GM15510 (cell line): ENCODE data around the gene MTFMT.
A peak's percentile ranks its signal among the peaks of the same experiment; 100 is the strongest.

Source experiments
- POLR2A ChIP-seq: IDR thresholded peaks from 3 replicates; pipeline ENCODE4 v1.6.1; 2011; ENCODE audit warnings: borderline replicate concordance; ENCODE audit not compliant: insufficient read length; ENCODE audit errors: extremely low read depth

The MTFMT gene

DNA sequence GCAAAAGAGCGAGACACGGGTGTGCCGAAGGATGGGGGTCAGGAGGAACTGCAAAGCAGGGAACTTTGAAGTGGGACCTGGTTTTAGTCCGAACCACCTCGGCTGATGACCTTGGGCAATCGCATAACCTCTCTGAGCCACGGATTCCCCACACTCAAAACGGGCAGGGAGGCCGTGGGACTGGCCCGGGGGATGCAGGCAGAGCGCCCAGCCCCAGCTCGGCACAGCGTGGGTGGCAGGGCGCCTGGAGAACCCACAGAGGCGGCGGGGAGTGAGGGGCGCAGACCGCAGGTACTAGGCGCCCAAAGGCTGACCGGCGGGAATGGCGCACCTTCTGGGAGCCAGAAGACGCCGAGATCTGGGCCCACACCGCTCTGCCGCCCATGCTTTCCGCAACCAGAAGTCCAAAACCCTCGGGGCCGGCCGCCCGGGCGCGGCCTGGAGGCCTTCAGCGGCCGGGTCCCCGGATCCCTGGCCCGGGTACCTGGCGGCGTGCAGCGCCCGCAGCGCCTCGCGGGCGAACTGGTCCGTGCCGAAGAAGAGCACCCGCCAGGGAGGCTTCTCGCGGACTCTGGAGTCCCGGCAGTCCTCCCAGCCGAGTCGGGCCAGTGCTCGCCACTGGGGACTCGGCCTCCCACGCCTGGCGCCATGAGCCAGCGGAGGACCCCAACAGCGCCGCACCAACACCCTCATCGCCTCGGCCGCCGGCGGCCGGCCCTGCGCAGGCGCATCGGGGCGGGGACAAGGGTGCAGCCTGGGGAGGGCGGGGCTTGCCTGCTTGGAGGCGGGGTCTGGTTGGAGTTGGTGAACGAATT lies at the start of gene MTFMT:
MTFMT (minus strand) TSS at position 719 of the 815 bp plus-strand sequence; CDS start at position 693, 26 bp downstream.
- peak; percentile 96 for TF ChIP-seq POLR2A

- no peak for TF ChIP-seq POLR2A
These were observed 48.5 kb upstream of the MTFMT start for GRCh38 chr15:65077981-65078352.

GRCh38 chr15:65077291-65077980 lies 48.0 kb upstream of the MTFMT start:
- no peak for TF ChIP-seq POLR2A

- TF ChIP-seq POLR2A, result no peak
These were observed 47.2 kb upstream of the MTFMT start, which contains the start of gene KBTBD13 for GRCh38 chr15:65076486-65077290. Gene KBTBD13 (plus strand): TSS chr15:65076746. CDS start chr15:65076816, 70 bp downstream.

GRCh38 chr15:65072617-65073016 lies 43.2 kb upstream of the MTFMT start:
- no peak for TF ChIP-seq POLR2A

GRCh38 chr15:65072027-65072426 lies 42.6 kb upstream of the MTFMT start:
- no peak for TF ChIP-seq POLR2A

- no peak for TF ChIP-seq POLR2A
These were observed 42.0 kb upstream of the MTFMT start for GRCh38 chr15:65071381-65071811.

- TF ChIP-seq POLR2A, result no peak
These were observed 40.5 kb upstream of the MTFMT start for GRCh38 chr15:65069779-65070546.

GRCh38 chr15:65069179-65069578 lies 39.7 kb upstream of the MTFMT start:
- no peak for TF ChIP-seq POLR2A

GRCh38 chr15:65068403-65068788 lies 39.0 kb upstream of the MTFMT start:
- no peak for TF ChIP-seq POLR2A

- TF ChIP-seq POLR2A, result no peak
These were observed 38.4 kb upstream of the MTFMT start, which contains the start of gene RASL12 for GRCh38 chr15:65067645-65068402. Gene RASL12 (minus strand): TSS chr15:65067991. CDS start chr15:65067835, 156 bp downstream.

DNA sequence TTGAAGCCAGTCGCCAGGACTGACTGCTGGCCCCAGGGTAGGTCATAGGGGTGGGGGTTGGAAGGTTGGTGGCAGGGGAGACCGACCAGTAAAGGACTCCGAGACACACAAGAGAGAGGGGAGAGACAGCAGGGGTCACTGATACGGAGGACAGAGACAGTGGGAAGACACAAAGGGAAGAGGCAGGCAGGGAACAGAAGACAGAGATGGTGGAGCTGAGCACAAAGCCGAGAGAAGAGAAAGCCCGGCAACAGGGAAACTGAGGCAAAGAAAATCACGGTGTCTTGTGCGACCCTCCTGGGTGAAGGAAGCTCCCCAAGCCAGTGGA lies 37.8 kb upstream of the MTFMT start:
- TF ChIP-seq POLR2A, result no peak

DNA sequence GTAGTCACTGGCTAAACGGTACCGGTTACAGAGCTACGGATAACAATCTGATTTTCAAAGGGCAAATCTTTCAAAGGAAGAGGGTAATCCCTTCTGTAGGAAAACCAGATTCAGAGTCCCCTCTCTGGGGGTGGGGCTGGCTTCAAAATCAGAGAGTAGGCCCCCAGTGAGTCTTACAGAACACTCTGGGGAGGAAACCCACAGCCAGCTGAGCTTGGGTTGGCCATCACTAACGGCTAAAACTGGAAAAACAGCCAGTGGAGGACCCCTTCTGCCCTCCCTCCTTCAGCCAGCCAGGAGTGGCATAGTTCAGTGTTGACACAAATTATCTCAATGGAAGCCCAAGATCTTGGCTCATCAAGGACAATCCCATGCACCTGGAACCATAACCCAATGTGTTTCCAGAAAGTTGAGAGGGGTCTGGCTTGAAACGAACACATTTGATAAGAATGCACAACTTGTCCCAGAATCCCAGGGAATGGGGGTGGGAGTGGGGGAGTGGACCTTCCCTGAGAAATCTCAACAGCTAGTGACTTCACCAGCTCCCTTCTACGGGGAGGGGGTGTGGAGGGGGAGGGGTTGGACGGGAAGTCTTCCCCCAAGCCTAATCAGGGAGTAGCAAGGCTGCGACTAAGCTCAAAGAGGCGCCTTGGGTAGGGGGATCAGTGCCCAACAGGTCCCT lies 37.3 kb upstream of the MTFMT start:
- TF ChIP-seq POLR2A, result no peak

- no peak for TF ChIP-seq POLR2A
These were observed 36.7 kb upstream of the MTFMT start for GRCh38 chr15:65066001-65066634.
